Neural cell (in vitro differentiated cells): Measurements from ENCODE around the gene DCAF11. TPM values are rescaled to one million over a fixed set of nuclear protein-coding genes. Genes with fewer than 3 reads are reported as not detected.

Experiments
- H2AFZ ChIP-seq: fragments of 200-600, 300-800 bp; sonication (generic), shearing (Covaris generic); 2 replicates; pipeline ENCODE4 v1.6.0; 2014; ENCODE audit warnings: low read depth, mild to moderate bottlenecking, antibody characterized with exemption, low read length, moderate library complexity
- H3F3A ChIP-seq: fragments of 200-600 bp; shearing (Covaris generic); 2 replicates; pipeline ENCODE4 v1.6.1; 2016; ENCODE audit warnings: mild to moderate bottlenecking, moderate library complexity, mixed read lengths, antibody characterized with exemption, low read length; ENCODE audit not compliant: insufficient read depth, poor library complexity, severe bottlenecking
- H3K27ac ChIP-seq: fragments of 200-600, 300-800 bp; sonication (generic), shearing (Covaris generic); 2 replicates; pipeline ENCODE4 v1.5.1; 2014; ENCODE audit warnings: mild to moderate bottlenecking, low read length, moderate library complexity
- H3K27me3 ChIP-seq: fragments of 300-800, 200-600 bp; sonication (generic), shearing (Covaris generic); 2 replicates; pipeline ENCODE4 v1.6.0; 2014; ENCODE audit warnings: mild to moderate bottlenecking, low read depth, low read length, moderate library complexity; ENCODE audit not compliant: insufficient read depth
- H3K36me3 ChIP-seq: fragments of 300-800, 200-600 bp; sonication (generic), shearing (Covaris generic); 2 replicates; pipeline ENCODE4 v1.5.1; 2014; ENCODE audit warnings: mild to moderate bottlenecking, antibody characterized with exemption, low read length, moderate library complexity; ENCODE audit not compliant: insufficient read depth
- H3K4me2 ChIP-seq: fragments of 300-800, 200-600 bp; sonication (generic), shearing (Covaris generic); 2 replicates; pipeline ENCODE4 v1.6.0; 2014; ENCODE audit warnings: mild to moderate bottlenecking, low read length
- H3K4me3 ChIP-seq: fragments of 300-800, 200-600 bp; sonication (generic), shearing (Covaris generic); 2 replicates; pipeline ENCODE4 v1.5.1; 2014; ENCODE audit warnings: mild to moderate bottlenecking, low read length, moderate library complexity
- H3K79me2 ChIP-seq: fragments of 200-600 bp; shearing (Covaris generic); replicated peaks from 2 replicates; pipeline ENCODE4 v1.6.0; 2014; ENCODE audit warnings: mild to moderate bottlenecking, low read length, moderate library complexity; ENCODE audit not compliant: insufficient read depth
- H3K9ac ChIP-seq: fragments of 300-800, 200-600 bp; sonication (generic), shearing (Covaris generic); 2 replicates; pipeline ENCODE4 v1.6.1; 2016; ENCODE audit warnings: mild to moderate bottlenecking, low read length, mixed read lengths
- H3K9me2 ChIP-seq: fragments of 200-600 bp; shearing (Covaris generic); 2 replicates; pipeline ENCODE4 v1.6.1; 2016; ENCODE audit warnings: mild to moderate bottlenecking, low read length, mixed read lengths; ENCODE audit not compliant: insufficient read depth
- H3K9me3 ChIP-seq: fragments of 200-600, 300-800 bp; sonication (generic), shearing (Covaris generic); 2 replicates; pipeline ENCODE4 v1.6.1; 2016; ENCODE audit warnings: mild to moderate bottlenecking, mixed run types, low read length, moderate library complexity, mixed read lengths
- H4K20me1 ChIP-seq: fragments of 200-600 bp; shearing (Covaris generic); 2 replicates; pipeline ENCODE4 v1.6.1; 2016; ENCODE audit warnings: mild to moderate bottlenecking, mixed run types; ENCODE audit not compliant: insufficient read depth
- EP300 ChIP-seq: fragments of 450-650 bp; conservative IDR thresholded peaks from 2 replicates; pipeline ENCODE4 v1.6.1; 2014; ENCODE audit warnings: antibody characterized with exemption, mild to moderate bottlenecking, moderate library complexity; ENCODE audit not compliant: poor library complexity, severe bottlenecking
- EZH2 ChIP-seq: fragments of 200-600, 300-800 bp; shearing (Covaris generic), sonication (generic); IDR thresholded peaks from 2 replicates; pipeline ENCODE4 v1.6.1; 2014; ENCODE audit warnings: antibody characterized with exemption, low read length, borderline replicate concordance, mild to moderate bottlenecking; ENCODE audit not compliant: insufficient read depth, poor library complexity, severe bottlenecking
- MXI1 ChIP-seq: fragments of 450-650 bp; conservative IDR thresholded peaks from 2 replicates; pipeline ENCODE4 v1.6.1; 2014; ENCODE audit warnings: antibody characterized with exemption, mild to moderate bottlenecking; ENCODE audit not compliant: poor library complexity, severe bottlenecking
- POLR2AphosphoS5 ChIP-seq: IDR thresholded peaks from 2 replicates; pipeline ENCODE4 v1.6.1; 2012
- RAD21 ChIP-seq: fragments of 450-650 bp; conservative IDR thresholded peaks from 2 replicates; pipeline ENCODE4 v1.6.1; 2014; ENCODE audit warnings: antibody characterized with exemption, mild to moderate bottlenecking, moderate library complexity
- SMC3 ChIP-seq: fragments of 450-650 bp; conservative IDR thresholded peaks from 2 replicates; pipeline ENCODE4 v1.6.1; 2014; ENCODE audit warnings: antibody characterized with exemption, mild to moderate bottlenecking, moderate library complexity; ENCODE audit not compliant: poor library complexity
- TAF1 ChIP-seq: IDR thresholded peaks from 2 replicates; pipeline ENCODE4 v1.6.1; 2012; ENCODE audit warnings: low read depth
- polyA plus RNA-seq: library from polyadenylated mRNA; depleted of rRNA; stranded (reverse); fragments of >200 nt; gene quantifications from 2 replicates; pipeline ENCODE4 v1.2.3, GENCODE V29; 2014
- TF ChIP-seq, protein P1 (sequence below): IDR thresholded peaks from 2 replicates; pipeline ENCODE4 v1.6.1; 2012; ENCODE audit warnings: borderline replicate concordance
- TF ChIP-seq, protein P2 (sequence below): fragments of 450-650 bp; IDR thresholded peaks from 2 replicates; pipeline ENCODE4 v1.5.1; 2014; ENCODE audit warnings: antibody characterized with exemption, mild to moderate bottlenecking, moderate library complexity; ENCODE audit not compliant: poor library complexity, severe bottlenecking

DCAF11 gene
- polyA plus RNA-seq, 1 donor from 2014 or later = 74.5 TPM

DNA sequence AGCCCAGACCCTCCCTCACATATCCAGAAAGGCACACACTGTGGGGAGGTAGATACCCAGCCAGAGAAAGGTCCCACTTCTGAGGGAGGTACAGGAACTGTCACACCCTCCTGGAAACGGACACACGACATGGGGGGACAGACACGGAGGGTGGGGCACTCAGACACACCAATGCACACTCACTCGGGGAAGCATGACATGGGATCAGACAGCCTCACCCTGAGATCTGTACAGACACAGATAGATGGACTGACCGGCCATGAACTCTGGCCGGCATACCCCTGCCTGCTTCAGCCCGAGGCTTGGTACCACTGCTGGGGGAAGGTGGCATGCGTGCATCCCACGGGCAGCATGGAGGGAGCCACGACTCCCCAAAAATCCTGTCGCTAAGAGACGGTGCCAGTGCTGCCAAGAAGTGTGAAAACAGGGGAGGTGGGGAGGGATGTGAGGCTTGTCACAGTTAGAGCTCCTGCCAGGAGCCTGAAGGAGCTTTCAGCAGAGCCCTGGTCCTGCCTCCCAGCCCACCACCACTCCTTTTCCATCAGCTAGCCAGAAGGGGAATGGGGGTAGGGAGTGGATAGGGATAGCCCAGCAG lies 42.6 kb upstream of the DCAF11 start:
- Histone ChIP-seq H3K9ac (no peak overlapping the region), H3K27ac (no peak overlapping the region)

DNA sequence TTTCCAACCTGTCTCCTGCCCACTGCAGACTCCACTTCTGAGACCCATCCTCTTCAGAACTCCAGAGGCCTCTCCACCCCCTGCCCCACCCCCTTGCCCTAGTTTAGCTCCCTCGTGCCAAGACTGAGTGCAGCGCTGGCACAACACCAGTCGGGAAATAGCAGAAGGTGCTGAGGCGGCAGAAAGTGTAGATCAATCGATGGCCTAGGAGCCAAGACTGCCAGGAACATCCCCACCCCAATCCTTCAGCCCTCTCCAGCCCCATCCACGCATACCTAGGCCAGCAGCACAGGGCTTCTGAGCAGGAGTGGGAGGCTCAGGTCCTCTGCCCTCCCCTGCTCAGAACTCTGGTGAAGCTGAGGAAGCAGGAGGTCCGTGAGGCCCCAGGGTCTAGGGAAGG lies 42.1 kb upstream of the DCAF11 start:
- Histone ChIP-seq H2AFZ (no peak overlapping the region), H3K27me3 (no peaks in the 10 kb centered on the region), H3K27ac (no peak overlapping the region), H3K36me3 (no peaks in the 10 kb centered on the region), H3K9me3 (no peaks in the 10 kb centered on the region), H3K9ac (no peak overlapping the region), H3K4me2 (no peak overlapping the region), H3K4me3 (no peak overlapping the region), H4K20me1 (no peaks in the 10 kb centered on the region), H3K9me2 (no peaks in the 10 kb centered on the region), H3F3A (no peaks in the 10 kb centered on the region), H3K79me2 (no peaks in the 10 kb centered on the region)
- no peak for TF ChIP-seq RAD21
- no peak for TF ChIP-seq TAF1
- TF ChIP-seq, protein P1, sequence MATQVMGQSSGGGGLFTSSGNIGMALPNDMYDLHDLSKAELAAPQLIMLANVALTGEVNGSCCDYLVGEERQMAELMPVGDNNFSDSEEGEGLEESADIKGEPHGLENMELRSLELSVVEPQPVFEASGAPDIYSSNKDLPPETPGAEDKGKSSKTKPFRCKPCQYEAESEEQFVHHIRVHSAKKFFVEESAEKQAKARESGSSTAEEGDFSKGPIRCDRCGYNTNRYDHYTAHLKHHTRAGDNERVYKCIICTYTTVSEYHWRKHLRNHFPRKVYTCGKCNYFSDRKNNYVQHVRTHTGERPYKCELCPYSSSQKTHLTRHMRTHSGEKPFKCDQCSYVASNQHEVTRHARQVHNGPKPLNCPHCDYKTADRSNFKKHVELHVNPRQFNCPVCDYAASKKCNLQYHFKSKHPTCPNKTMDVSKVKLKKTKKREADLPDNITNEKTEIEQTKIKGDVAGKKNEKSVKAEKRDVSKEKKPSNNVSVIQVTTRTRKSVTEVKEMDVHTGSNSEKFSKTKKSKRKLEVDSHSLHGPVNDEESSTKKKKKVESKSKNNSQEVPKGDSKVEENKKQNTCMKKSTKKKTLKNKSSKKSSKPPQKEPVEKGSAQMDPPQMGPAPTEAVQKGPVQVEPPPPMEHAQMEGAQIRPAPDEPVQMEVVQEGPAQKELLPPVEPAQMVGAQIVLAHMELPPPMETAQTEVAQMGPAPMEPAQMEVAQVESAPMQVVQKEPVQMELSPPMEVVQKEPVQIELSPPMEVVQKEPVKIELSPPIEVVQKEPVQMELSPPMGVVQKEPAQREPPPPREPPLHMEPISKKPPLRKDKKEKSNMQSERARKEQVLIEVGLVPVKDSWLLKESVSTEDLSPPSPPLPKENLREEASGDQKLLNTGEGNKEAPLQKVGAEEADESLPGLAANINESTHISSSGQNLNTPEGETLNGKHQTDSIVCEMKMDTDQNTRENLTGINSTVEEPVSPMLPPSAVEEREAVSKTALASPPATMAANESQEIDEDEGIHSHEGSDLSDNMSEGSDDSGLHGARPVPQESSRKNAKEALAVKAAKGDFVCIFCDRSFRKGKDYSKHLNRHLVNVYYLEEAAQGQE = no peak
- TF ChIP-seq, protein P2, sequence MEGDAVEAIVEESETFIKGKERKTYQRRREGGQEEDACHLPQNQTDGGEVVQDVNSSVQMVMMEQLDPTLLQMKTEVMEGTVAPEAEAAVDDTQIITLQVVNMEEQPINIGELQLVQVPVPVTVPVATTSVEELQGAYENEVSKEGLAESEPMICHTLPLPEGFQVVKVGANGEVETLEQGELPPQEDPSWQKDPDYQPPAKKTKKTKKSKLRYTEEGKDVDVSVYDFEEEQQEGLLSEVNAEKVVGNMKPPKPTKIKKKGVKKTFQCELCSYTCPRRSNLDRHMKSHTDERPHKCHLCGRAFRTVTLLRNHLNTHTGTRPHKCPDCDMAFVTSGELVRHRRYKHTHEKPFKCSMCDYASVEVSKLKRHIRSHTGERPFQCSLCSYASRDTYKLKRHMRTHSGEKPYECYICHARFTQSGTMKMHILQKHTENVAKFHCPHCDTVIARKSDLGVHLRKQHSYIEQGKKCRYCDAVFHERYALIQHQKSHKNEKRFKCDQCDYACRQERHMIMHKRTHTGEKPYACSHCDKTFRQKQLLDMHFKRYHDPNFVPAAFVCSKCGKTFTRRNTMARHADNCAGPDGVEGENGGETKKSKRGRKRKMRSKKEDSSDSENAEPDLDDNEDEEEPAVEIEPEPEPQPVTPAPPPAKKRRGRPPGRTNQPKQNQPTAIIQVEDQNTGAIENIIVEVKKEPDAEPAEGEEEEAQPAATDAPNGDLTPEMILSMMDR = no peak
- no peak for TF ChIP-seq SMC3
- TF ChIP-seq EZH2 = no peak
- TF ChIP-seq POLR2AphosphoS5 = no peak
- no peak for TF ChIP-seq MXI1
- TF ChIP-seq EP300 = no peak

More for the DNA sequence above, 42.6 kb upstream of the DCAF11 start:
- Histone ChIP-seq H3K36me3 (no peaks in the 10 kb centered on the region), H3F3A (no peaks in the 10 kb centered on the region), H3K4me3 (no peak overlapping the region), H4K20me1 (no peaks in the 10 kb centered on the region), H3K9me3 (no peaks in the 10 kb centered on the region), H2AFZ (no peak overlapping the region), H3K27me3 (no peaks in the 10 kb centered on the region), H3K9me2 (no peaks in the 10 kb centered on the region), H3K79me2 (no peaks in the 10 kb centered on the region), H3K4me2 (no peak overlapping the region)
- TF ChIP-seq SMC3 (no peak), MXI1 (no peak), RAD21 (no peak), POLR2AphosphoS5 (no peak), EZH2 (no peak), EP300 (no peak), TAF1 (no peak)
- TF ChIP-seq, protein P2 = no peak
- TF ChIP-seq, protein P1 = no peak
